D721Med (cell line): ENCODE measurements around the gene XRCC6.

Source experiments
- DNase-seq: peaks from one replicate; pipeline ENCODE4 v3.0.0; 2011; ENCODE audit warnings: low spot score; ENCODE audit not compliant: insufficient read length
- FAIRE-seq: peaks from 2 replicates; lab custom pipeline; 2011; peaks lifted over from hg19 to GRCh38; lab: Jason Lieb, UNC
- TF ChIP-seq, protein P1 (sequence below): IDR thresholded peaks from 2 replicates; pipeline ENCODE4 v1.5.1; 2012; ENCODE audit warnings: mild to moderate bottlenecking, control low read depth; ENCODE audit not compliant: insufficient read depth; ENCODE audit errors: missing control alignments

XRCC6 gene

GRCh38 chr22:41654322-41654721 is 33.2 kb downstream of the XRCC6 start:
- TF ChIP-seq, protein P1, sequence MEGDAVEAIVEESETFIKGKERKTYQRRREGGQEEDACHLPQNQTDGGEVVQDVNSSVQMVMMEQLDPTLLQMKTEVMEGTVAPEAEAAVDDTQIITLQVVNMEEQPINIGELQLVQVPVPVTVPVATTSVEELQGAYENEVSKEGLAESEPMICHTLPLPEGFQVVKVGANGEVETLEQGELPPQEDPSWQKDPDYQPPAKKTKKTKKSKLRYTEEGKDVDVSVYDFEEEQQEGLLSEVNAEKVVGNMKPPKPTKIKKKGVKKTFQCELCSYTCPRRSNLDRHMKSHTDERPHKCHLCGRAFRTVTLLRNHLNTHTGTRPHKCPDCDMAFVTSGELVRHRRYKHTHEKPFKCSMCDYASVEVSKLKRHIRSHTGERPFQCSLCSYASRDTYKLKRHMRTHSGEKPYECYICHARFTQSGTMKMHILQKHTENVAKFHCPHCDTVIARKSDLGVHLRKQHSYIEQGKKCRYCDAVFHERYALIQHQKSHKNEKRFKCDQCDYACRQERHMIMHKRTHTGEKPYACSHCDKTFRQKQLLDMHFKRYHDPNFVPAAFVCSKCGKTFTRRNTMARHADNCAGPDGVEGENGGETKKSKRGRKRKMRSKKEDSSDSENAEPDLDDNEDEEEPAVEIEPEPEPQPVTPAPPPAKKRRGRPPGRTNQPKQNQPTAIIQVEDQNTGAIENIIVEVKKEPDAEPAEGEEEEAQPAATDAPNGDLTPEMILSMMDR = no peak
- no peak for FAIRE-seq
- DNase-seq = no peak

DNA sequence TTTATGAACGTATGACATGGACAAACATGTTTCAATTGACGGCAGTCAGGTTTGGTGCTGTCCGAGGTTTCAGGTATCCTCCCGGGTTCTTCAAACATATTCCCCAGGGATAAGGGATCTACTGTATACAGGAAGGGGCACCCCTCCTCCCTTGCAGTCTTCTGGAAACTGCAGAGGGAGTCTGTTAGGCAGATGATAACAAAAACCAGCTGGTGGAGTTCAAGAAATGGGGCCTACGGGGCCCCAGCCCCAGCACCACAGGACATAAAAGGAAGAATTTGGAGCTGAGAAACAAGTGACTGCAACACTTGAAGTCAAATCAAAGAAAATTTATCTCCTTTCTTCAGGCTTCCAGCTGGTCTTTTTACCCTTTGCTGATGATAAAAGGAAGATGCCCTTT is 35.5 kb downstream of the XRCC6 start:
- no peak for DNase-seq
- TF ChIP-seq, protein P1 = no peak
- no peak for FAIRE-seq

GRCh38 chr22:41657709-41658108 is 36.6 kb downstream of the XRCC6 start:
- TF ChIP-seq, protein P1 = no peak
- FAIRE-seq (no peak), DNase-seq (no peak)

DNA sequence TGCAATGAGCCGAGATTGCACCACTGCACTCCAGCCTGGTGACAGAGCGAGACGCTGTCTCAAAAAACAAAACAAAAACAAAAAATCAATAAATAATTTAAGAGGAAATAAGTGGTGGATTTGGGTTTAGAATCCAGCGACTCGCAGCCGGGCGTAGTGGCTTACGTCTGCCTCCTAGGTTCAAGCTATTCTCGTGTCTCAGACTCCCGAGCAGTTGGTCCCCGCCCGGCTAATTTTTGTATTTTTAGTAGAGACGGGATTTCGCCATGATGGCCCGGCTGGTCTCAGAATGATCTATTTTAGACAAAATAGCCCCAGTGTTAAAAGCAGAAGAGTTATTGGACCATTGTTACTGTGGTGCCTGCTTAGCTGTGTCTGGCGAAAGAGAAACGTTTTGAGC is 37.8 kb downstream of the XRCC6 start:
- TF ChIP-seq, protein P1 = no peak
- no peak for FAIRE-seq
- no peak for DNase-seq

GRCh38 chr22:41659941-41660340 is 38.8 kb downstream of the XRCC6 start:
- DNase-seq = no peak
- no peak for FAIRE-seq
- TF ChIP-seq, protein P1 = no peak

GRCh38 chr22:41660416-41660815 is 39.3 kb downstream of the XRCC6 start:
- FAIRE-seq = no peak
- TF ChIP-seq, protein P1 = no peak
- DNase-seq = no peak

DNA sequence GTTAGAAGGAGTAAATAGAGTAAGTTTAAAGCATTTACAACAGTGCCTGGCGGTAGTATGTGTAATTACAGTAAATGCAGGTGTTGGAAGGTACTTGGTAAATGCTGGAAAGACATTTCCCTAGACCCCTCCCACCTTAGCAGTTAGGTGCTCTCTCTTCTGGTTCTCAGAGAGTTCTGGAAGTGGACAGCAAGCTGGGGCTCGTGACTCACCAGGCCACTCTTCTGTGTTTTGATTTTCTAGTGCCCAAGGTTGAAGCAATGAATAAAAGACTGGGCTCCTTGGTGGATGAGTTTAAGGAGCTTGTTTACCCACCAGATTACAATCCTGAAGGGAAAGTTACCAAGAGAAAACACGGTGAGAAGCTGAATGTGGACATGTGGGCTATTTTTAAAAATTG is 40.0 kb downstream of the XRCC6 start:
- no peak for FAIRE-seq
- TF ChIP-seq, protein P1 = no peak
- no peak for DNase-seq
